ENCODE data around the gene TPD52L2. TPM values are rescaled to one million over a fixed set of nuclear protein-coding genes. Genes with fewer than 3 reads are reported as not detected.

Gene TPD52L2
- total and polyA plus RNA-seq, 5 donors, result 52.3 to 73.5 (median 63.0) TPM

DNA sequence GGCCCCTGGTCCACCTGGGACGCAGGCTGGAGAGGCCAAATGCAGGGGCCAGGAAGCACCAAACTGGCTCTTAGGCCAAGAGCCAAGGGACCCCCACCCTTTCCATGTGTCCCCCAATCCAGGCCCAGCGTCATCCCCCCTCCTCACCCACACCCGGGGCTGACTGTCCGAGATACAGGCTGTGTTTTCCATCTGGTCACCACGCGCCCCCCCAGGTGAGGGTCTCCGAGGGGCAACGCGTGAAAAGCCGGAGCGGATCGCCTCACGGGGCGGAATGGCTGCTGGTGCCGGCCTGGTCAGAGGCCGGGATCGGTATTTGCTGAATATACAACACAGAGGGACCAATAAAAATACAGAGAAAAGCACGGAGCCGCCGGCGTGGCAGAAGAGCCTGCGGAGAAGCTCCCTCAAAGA lies 9.0 kb upstream of the TPD52L2 start:
- H3K27me3 ChIP-seq (ENCODE audit: control insufficient read depth, insufficient read depth), result no peaks in the 10 kb centered on the region
- ATAC-seq, result no peak

DNA sequence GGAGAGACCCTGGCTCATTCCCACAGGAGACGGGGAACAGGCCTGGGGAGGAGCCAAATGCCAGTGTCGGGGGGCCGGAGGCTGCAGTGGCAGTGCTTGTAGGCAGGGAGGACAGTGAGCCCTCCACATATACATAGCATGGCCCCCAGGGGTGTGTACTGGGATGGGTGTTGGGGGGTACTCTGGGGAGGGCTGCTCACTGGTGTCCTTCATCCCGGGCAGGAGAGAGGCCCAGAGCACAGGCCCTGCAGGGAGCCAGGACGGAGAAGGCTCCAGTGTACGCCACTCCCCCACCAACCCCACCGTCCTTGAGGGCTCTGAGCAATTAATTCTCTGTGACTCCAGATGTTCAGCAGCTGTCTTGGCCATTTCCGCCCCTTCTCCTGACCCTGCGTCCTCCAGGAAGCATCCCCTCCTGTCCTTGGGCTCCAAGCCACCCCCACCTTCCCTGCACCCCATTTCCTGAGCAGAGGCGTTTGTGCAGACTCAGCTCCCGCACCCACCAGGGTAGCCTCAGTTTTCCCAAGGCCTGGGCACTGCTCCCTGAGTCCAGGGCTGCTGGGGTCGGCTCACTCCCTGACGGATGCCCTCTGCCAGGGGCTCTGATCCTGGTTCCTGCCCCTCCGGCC lies 7.2 kb upstream of the TPD52L2 start:
- Histone ChIP-seq H3K4me1 (ENCODE audit: control insufficient read depth, insufficient read depth, low read length) (peaks cover 8% of the 10 kb centered on the region), H3K9me3 (ENCODE audit: control insufficient read depth, low read length) (no peaks in the 10 kb centered on the region), H3K4me3 (ENCODE audit: low read length) (no peak overlapping the region), H3K27ac (ENCODE audit: low read length) (peak overlapping the region; percentile 40), H3K27me3 (ENCODE audit: control insufficient read depth, insufficient read depth) (no peaks in the 10 kb centered on the region)
- intact Hi-C loops (cut with DNase I), result loop anchor here in 1 of 4 donors (5.0 kb wide), 1 partner anchor 81 kb away; no protein-coding TSS in a partner anchor
- ATAC-seq, result peak in 1 of 2 donors; percentile 4
- peak in 1 of 3 donors; percentile 66 for DNase-seq
- 25% methylated on average over 14 of the region's 14 CpGs for whole genome bisulfite sequencing

More for the DNA sequence above, 9.0 kb upstream of the TPD52L2 start:
- WGBS, result 82% methylated on average over 22 of the region's 22 CpGs
- peaks cover 8% of the 10 kb centered on the region for H3K4me1 ChIP-seq (ENCODE audit: control insufficient read depth, insufficient read depth, low read length)
- H3K4me3 ChIP-seq (ENCODE audit: low read length), result no peak overlapping the region
- no peak overlapping the region for H3K27ac ChIP-seq (ENCODE audit: low read length)
- no peaks in the 10 kb centered on the region for H3K9me3 ChIP-seq (ENCODE audit: control insufficient read depth, low read length)
- intact Hi-C loops (cut with DNase I), result loop anchor here in 1 of 4 donors (5.0 kb wide), 1 partner anchor 79 kb away; no protein-coding TSS in a partner anchor
- DNase-seq, result no peak

DNA sequence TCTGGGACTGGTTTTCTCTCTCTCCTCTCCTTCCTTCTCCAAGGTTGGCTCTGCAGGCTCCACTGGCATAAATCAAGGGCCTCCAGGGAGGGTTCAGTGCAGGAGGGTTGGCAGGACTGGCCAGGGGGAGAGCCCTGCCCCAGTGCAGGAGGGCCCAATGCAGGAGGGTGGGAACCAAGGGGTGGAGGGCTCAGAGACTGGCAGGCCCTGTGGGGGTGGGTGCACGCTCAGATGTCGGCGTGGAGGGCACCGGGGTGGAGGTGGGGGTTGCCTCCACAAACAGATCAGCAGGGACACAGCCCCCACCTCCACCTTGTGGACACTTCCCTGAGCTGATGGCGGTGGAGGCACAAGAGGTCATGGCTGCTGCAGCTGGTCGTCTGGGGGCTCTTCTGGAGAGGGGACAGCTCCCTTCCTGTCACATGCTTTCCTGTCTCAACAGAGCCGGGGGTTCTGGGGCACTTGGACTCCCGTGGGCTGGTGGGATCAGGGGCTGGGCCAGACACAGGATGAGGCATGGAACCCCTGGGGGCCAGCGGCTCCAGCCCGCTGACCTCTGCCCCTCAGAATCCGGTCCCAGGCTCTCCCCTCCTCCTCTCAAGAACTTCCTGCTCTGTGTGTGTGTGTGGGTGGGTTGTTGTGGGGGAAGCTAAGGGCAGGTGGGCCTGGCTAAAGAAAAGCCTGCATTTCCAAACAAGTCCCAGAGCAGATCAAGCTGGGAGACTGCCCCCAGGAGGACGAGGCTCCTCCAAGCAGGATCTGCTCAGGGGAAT lies 6.5 kb upstream of the TPD52L2 start:
- Histone ChIP-seq H3K4me1 (ENCODE audit: control insufficient read depth, insufficient read depth, low read length) (peaks cover 11% of the 10 kb centered on the region), H3K4me3 (ENCODE audit: low read length) (no peak overlapping the region)
- intact Hi-C loops (cut with DNase I), result loop anchor here in 1 of 4 donors (5.0 kb wide), 1 partner anchor 81 kb away; no protein-coding TSS in a partner anchor

GRCh38 chr20:63859166-63859699 lies 5.8 kb upstream of the TPD52L2 start:
- peaks cover 9% of the 10 kb centered on the region for H3K4me1 ChIP-seq (ENCODE audit: control insufficient read depth, insufficient read depth, low read length)
- no peaks in the 10 kb centered on the region for H3K9me3 ChIP-seq (ENCODE audit: control insufficient read depth, low read length)
- intact Hi-C loops (cut with DNase I), result loop anchor here in 1 of 4 donors (5.0 kb wide), 1 partner anchor 82 kb away; no protein-coding TSS in a partner anchor
- DNase-seq, result peak in 1 of 3 donors; percentile 8
- peak overlapping the region; percentile 30 for H3K27ac ChIP-seq (ENCODE audit: low read length)
- no peak overlapping the region for H3K4me3 ChIP-seq (ENCODE audit: low read length)
- WGBS, result 36% methylated on average over 7 of the region's 7 CpGs
- ATAC-seq, result no peak
- no peaks in the 10 kb centered on the region for H3K27me3 ChIP-seq (ENCODE audit: control insufficient read depth, insufficient read depth)

More for the DNA sequence above, 6.5 kb upstream of the TPD52L2 start:
- ATAC-seq (peak; percentile 38 to 56), DNase-seq (peak; percentile 62 to 84 (median 79))
- 14% methylated on average over 12 of the region's 12 CpGs for WGBS
- Histone ChIP-seq H3K27me3 (ENCODE audit: control insufficient read depth, insufficient read depth) (no peaks in the 10 kb centered on the region), H3K9me3 (ENCODE audit: control insufficient read depth, low read length) (no peaks in the 10 kb centered on the region), H3K27ac (ENCODE audit: low read length) (peak overlapping the region; percentile 40)

GRCh38 chr20:63860325-63861051 lies 4.6 kb upstream of the TPD52L2 start:
- H3K9me3 ChIP-seq (ENCODE audit: control insufficient read depth, low read length), result no peaks in the 10 kb centered on the region
- DNase-seq, result peak in 1 of 3 donors; percentile 21
- intact Hi-C loops (cut with DNase I), result loop anchor here in 1 of 4 donors (5.0 kb wide), 1 partner anchor 73 kb away; no protein-coding TSS in a partner anchor
- no peak overlapping the region for H3K27ac ChIP-seq (ENCODE audit: low read length)
- no peaks in the 10 kb centered on the region for H3K27me3 ChIP-seq (ENCODE audit: control insufficient read depth, insufficient read depth)
- H3K4me1 ChIP-seq (ENCODE audit: control insufficient read depth, insufficient read depth, low read length), result peaks cover 5% of the 10 kb centered on the region
- no peak for ATAC-seq
- 65% methylated on average over 17 of the region's 17 CpGs for WGBS
- H3K4me3 ChIP-seq (ENCODE audit: low read length), result no peak overlapping the region

DNA sequence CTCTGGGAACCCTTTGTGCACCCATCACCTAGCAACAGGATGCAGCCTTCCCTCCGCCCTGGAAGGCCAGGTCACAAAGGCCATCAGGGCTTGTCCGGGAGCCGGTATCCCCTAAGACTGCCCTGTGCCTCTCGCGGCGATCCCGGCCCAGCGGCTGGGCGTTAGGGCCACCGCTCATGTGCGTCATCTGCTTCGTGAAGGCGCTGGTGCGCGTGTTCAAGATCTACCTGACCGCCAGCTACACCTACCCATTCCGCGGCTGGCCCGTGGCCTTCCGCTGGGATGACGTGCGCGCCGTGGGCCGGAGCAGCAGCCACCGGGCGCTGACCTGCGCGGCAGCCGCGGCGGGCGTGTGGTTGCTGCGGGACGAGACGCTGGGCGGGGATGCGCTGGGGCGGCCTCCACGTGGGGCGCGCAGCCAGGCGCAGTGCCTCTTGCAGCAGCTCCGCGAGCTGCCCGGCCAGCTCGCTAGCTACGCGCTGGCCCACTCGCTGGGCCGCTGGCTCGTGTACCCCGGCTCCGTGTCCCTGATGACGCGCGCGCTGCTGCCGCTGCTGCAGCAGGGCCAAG lies 3.6 kb upstream of the TPD52L2 start, which contains the start of gene ABHD16B:
TSS of gene ABHD16B (plus strand) at position 134 of the 570 bp plus-strand sequence. CDS start at position 177, 43 bp downstream.
- WGBS, result 96% methylated on average over 59 of the region's 59 CpGs
- DNase-seq (peak in 1 of 3 donors; percentile 8), ATAC-seq (no peak)
- Histone ChIP-seq H3K9me3 (ENCODE audit: control insufficient read depth, low read length) (no peaks in the 10 kb centered on the region), H3K4me1 (ENCODE audit: control insufficient read depth, insufficient read depth, low read length) (peaks cover 5% of the 10 kb centered on the region), H3K4me3 (ENCODE audit: low read length) (no peak within 1 kb of the TSS), H3K27ac (ENCODE audit: low read length) (no peak within 1 kb of the TSS), H3K27me3 (ENCODE audit: control insufficient read depth, insufficient read depth) (no peaks in the 10 kb centered on the region)
- intact Hi-C loops (cut with DNase I), result loop anchor here in 1 of 4 donors (5.0 kb wide), 1 partner anchor 74 kb away; no protein-coding TSS in a partner anchor

GRCh38 chr20:63861981-63862901 lies 2.8 kb upstream of the TPD52L2 start:
- Histone ChIP-seq H3K9me3 (ENCODE audit: control insufficient read depth, low read length) (no peaks in the 10 kb centered on the region), H3K27ac (ENCODE audit: low read length) (no peak overlapping the region), H3K4me3 (ENCODE audit: low read length) (no peak overlapping the region), H3K27me3 (ENCODE audit: control insufficient read depth, insufficient read depth) (no peaks in the 10 kb centered on the region), H3K4me1 (ENCODE audit: control insufficient read depth, insufficient read depth, low read length) (peaks cover 5% of the 10 kb centered on the region)
- no peak for DNase-seq
- 96% methylated on average over 95 of the region's 95 CpGs for WGBS
- intact Hi-C loops (cut with DNase I), result loop anchor here in 1 of 4 donors (5.0 kb wide), 1 partner anchor 75 kb away; no protein-coding TSS in a partner anchor
- ATAC-seq, result no peak

DNA sequence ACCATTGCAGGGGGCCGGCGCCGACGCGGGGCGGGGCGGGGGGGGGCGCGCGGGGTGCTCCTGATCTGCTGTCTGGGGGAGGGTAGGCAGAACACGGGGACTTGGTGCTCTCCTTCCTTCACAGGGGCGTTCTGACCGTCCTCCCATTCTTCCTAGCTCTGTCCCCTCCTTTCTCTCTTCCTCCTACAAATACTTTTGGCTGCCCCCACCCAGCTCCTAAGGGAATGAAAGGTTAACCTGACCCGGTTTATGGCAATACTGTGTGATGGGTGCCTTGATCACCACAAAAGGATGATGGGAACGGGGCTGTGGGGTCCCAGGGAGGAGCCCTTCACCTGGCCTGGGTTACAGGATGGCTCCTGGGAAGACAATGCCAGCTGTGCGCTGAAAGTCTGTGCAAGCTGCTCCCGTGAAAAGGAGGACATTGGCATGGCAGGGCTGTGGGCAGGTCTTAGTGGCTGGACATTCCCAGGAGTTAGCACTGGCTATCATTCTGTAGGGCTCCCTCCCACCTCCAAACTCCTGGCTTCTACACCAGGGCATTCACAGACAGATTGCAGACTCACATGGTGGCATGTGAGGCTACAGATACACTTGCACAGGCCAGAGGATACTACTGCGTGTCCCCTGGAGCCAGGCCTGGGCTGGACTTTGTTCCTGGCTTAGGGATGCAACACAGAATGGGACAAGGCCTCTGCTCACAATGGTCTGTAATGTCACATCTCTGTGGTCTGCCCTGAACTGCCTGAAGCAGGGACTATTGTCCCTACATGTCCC lies 1.9 kb upstream of the TPD52L2 start:
- WGBS, result 83% methylated on average over 18 of the region's 18 CpGs
- H3K4me3 ChIP-seq (ENCODE audit: low read length), result no peak overlapping the region
- no peaks in the 10 kb centered on the region for H3K9me3 ChIP-seq (ENCODE audit: control insufficient read depth, low read length)
- peak overlapping the region; percentile 67 for H3K27ac ChIP-seq (ENCODE audit: low read length)
- H3K27me3 ChIP-seq (ENCODE audit: control insufficient read depth, insufficient read depth), result no peaks in the 10 kb centered on the region
- ATAC-seq (no peak), DNase-seq (no peak)
- H3K4me1 ChIP-seq (ENCODE audit: control insufficient read depth, insufficient read depth, low read length), result peaks cover 5% of the 10 kb centered on the region
- intact Hi-C loops (cut with DNase I), result loop anchor here in 1 of 4 donors (5.0 kb wide), 1 partner anchor 76 kb away; no protein-coding TSS in a partner anchor
